Ramos (cell line): ENCODE data around the gene RGS17.
"Not testable (repeated sequence)": the region's sequence is repeated elsewhere in the genome, so short reads cannot be mapped to it uniquely, and the experiment has no call there.

ENCODE experiments used
- in situ Hi-C: fragments of 300-500 bp; cut with MboI; formaldehyde crosslinking; loops from one replicate; pipeline ENCODE4 v1.14.3; 2022; ENCODE audit warnings: low sequenced_read_pairs; ENCODE audit not compliant: unreplicated experiment

Gene RGS17

DNA sequence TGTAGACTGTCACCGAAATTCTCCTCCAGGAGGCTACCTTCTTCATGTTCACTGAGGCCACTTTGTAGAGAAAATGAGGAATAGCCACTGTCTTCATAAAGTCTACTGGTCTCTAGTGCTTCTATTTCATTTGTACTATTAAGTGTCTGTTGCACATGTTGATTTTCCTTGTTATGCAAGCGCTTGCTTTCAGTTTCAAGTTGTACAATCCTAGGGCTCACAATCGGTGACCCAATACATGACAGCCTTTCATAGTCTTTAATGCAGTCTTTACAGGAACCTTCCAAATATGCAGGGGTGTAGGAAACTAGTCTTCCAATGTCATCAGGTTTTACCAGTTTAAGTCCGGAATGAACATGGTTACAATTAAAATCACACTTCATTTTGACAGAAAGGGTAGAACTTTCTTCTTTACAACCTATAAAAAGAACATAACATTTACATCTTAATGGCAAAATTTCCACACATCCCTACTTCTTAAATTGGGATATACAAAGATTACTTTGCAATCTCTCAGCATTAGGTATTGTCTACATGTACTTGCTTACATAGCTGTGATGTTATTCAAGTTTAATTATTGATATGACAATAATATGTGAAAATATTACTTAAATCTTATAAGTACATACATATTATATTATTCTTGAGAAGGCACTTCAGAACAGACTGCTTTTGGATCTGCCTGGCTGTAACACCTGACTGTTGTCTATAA, 155.7 kb downstream of the RGS17 start:
- in situ Hi-C loops, result loop anchor here (25.0 kb wide), 1 partner anchor 1588 kb away; the partner anchor contains the start of gene ZBTB2

GRCh38 chr6:152973916-152974315, 157.2 kb downstream of the RGS17 start:
- in situ Hi-C loops, result no loop called here

DNA sequence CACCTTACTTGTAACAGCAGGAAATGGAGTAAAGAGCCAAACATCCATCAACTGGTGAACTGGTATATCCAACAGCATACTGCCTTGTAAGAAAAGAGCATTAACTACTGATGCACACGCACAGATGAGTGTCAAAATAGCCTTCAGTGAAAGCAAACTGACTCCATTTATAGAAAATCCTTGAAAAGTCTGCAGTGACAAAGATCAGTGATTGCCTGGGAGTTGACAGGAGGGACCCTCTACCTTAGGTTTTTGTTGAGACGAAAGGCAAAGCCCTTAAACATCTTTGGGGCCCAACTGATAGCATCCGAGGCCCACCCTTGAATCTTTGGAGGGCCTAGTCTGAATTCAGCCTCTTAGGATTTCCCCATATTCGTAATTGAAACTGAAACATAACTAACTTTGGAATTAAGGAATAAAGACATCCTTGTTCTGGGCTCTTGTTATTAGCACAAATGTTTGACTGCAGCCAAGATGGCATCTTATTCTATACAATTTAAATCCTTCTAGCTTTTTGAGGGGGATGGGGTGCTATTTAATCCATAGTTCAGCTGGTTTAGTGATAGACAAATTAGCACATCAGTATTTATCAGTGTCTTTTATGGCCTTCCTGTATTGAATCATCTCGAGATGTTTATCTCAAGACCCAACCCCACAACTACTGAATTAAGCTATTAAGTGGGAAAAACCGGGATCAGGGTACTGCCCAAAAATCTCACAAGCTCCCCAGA, 161.2 kb downstream of the RGS17 start:
- in situ Hi-C loops, result no loop called here

- in situ Hi-C loops, result not testable (repeated sequence)
These were observed 164.8 kb downstream of the RGS17 start for GRCh38 chr6:152966168-152966894.

GRCh38 chr6:152959333-152959732, 171.7 kb downstream of the RGS17 start:
- in situ Hi-C loops, result no loop called here

DNA sequence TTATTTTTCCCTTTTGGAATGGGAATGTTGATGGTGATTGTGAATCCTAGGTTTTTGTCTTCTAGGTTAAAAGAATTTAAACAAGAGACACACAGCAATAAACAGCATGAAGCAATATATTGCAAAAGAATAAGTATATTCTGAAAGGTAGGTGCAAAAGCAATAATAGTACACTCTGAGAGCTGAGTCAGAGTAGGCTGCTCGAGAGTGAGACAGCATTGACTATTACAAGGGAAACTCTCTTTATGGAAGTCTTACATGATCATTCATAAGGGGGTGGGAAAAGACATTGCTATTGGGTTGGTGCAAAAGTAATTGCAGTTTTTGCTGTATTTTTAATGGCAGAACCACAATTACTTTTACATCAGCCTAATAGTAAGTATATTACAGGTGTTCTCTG, 173.3 kb downstream of the RGS17 start:
- in situ Hi-C loops, result no loop called here
